Activated CD8-positive, alpha-beta memory T cell treated with anti-CD3 and anti-CD28 coated beads, Interleukin-2, amount 50 U/mL, for 24 hours (primary cell): ENCODE data around the gene TMSB4Y.
A peak's percentile ranks its signal among the peaks of the same experiment; 100 is the strongest.

ENCODE experiments used
- DNase-seq: peaks from one replicate; pipeline ENCODE4 v3.0.0-alpha.2; 2020; ENCODE audit errors: extremely low read depth

Gene TMSB4Y

DNA sequence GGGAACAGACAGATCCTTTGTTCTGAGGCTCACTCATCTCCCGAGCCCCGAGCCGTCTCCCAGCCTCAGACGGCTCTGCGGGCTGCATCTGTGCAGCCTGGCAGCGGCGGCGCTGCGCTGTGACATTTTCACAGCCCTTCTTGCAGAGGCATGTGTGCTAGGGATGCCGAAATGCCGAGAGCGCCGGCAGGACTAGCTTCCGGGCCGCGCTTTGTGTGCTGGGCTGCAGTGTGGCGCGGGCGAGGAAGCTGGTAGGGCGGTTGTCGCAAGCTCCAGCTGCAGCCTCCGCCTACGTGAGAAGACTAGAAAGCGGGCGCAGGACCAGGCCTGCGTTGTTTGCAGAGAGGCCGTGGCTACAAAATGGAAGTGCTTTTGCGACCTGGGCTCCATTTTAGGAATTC, at the start of gene TMSB4Y:
Gene TMSB4Y, plus strand, starts transcription at position 332 of the 401 bp plus-strand sequence.
- peak; percentile 25 for DNase-seq

DNA sequence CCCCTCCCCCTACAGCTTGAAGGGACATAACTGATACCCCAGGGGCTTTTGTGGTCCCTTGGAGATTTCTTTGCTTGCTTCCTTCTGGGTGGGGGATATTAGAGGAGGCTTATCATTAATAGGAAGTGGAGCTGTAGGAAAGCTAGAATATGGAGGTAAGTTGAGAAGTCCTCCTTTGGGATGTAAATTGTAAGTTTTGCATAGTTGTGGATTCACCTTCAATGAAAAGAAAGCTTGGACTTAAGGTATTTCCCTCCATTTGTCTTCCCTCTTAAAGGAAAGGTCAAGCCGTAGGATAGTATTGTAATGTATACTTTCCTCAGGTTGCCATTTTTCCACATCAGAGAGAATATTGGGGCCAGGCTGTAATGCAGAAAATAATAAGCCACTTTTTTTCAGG, 39.5 kb upstream of the TMSB4Y start:
- no peak for DNase-seq

DNA sequence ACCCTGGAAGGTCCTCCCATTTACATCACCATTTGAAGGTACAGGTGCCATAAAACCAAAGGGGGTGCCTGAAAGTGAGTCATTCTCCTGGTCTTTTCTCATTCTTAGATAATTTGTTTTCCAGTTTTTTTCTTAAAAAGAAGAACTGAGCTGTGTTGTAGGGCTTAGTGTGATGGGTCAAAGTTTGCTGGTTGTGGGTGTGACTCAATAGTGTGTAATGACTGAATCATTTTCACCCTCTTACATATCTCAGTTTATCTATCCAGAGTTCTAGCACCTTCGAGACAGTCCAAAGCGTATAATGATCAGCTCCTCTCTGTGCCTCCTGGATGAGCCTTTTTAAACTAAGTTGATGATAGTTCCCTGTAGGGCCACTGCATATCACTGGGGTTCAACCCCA, 32.6 kb upstream of the TMSB4Y start:
- DNase-seq, result no peak

DNA sequence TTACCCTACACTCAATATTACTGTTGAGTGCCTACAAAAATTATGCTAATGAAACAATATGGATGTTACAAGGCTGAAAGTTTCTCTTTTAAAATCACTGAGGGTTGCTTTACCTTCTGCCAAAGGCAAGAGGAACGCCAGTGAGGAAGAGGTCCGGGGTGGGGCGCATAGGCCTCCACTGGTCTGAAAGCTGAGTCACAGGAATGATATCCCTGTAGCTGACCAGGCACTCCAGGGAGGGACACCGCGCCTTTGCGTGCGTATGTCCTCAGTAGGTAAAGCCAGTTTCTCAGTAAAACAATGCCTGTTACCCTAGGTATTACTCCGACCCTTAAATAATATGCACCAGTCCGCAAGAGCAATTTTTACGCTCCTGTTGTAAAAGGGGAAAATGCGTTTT, 1.4 kb upstream of the TMSB4Y start:
- no peak for DNase-seq

DNA sequence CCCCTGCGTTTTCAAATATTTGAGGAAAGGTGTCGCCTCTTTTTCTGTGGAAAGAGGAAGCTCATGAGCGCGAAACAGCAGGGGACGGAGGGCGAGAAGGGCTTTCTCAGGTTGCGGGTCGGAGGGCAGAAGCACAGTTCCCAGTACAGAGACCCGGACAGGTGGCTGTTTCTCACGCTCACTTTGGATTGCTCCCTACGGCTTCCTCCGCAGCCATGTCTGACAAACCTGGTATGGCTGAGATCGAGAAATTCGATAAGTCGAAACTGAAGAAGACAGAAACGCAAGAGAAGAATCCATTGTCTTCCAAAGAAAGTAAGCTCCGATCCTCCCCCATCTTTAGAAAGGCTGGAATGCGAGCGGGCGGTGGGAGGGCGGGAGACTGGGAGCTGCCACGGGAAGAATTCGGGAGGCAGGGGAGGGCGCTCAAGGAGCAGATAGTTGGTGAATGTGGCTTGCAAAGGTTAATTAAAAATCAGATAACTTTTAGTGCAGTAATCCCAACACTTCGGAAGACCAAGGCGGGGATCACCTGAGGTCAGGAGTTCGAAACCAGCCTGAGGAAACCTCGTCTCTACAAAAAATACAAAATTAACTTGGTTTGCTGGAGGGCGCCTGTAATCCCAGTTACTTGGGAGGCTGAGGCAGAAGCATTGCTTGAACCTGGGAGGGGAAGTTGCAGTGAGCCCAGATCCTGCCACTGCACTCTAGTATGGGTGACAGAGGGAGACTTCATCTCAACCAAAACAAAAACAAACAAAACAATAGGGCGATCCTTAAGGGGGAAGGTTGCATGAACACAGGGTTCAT, 627 bp downstream of the TMSB4Y start:
- no peak for DNase-seq

DNA sequence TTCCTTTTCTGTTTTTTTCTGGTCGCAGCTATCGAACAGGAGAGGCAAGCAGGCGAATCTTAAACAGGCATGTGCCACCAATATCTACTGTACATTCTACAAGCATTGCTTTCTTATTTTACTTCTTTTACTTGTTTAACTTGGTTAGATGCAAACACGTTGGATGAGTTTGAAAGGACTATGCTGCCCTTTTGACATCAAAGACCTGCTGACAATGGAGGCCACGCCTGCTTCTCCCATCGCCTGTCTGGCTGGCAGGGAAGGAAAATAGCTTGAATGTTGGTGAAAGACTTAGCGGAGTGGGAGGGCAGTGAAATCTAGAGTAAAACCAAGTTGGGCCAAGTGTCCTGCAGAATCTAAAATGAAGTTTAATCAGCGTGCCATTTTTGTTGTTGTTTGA, 1.5 kb downstream of the TMSB4Y start:
- DNase-seq, result no peak

DNA sequence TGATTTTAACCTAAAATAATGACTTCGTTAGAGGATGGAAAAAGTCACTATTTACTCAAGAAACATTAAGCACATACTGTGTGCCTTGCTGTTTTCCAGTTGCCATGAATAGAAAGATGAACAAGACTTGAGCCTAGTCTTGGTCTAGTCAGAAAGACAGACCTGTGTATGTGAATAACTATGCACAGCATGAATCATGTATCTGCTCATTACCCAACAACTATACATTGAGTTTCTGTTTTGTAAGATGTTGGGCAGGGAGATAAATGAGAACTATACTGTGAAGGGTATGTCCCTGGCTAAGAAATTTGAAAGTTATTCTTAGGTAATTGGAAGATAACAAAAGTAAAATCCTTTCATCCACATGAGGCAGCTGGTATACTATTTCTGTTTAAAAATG, 4.3 kb downstream of the TMSB4Y start:
- DNase-seq, result no peak

DNA sequence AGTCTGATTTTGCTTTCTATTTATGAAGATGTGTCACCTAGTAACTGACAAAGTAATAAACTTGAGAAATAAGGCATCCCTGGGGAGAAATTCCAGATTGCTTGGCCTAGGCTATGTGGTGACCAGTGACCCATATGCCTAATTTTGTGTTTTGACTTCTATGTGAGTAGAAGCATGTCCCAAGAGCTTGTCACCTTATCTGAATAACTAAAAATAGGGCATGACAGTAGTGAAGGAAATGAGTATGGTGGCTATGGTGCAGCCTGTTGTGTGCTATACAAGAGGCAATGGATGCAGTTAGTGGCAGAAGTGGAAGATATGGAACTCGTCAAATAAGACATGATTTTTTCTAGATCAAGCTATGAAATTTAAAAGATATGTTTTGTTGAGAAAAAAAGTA, 15.3 kb downstream of the TMSB4Y start:
- DNase-seq, result no peak

DNA sequence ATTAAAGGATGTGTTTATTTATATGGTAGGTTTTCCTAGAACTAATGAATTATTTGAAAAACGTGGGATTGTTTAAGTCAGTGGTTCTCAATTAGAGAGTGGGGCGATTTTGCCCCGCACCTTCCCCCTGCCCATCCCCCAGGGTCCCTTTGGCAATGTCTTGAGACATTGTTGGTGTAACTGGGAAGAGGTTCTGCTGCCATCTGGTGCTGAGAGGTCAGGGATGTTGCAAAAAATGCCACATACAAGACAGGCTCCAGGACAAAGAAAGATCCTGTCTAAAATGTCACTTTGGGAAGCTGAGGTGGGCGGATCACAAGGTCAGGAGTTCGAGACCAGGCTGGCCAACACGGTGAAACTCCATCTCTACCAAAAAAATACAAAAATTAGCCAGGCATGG, 25.8 kb downstream of the TMSB4Y start:
- DNase-seq, result no peak

DNA sequence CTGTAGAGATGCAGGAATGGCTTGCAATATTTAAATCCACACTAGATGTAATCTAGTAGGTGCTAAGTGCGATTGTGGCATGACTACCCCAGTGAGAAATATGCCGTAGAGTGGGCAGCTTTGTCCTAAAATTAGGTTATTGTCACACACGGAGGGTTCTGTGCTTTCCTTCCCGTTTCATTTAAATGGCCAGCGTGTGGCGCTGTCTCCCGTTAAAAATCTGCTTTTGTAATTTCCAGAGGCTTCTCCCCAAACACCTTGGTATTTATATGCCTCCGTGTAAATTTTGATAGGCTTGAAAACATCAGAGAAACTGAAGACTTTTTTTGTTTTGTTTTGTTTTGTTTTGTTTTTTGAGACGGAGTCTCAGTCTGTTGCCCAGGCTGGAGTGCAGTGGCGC, 34.9 kb downstream of the TMSB4Y start:
- no peak for DNase-seq

DNA sequence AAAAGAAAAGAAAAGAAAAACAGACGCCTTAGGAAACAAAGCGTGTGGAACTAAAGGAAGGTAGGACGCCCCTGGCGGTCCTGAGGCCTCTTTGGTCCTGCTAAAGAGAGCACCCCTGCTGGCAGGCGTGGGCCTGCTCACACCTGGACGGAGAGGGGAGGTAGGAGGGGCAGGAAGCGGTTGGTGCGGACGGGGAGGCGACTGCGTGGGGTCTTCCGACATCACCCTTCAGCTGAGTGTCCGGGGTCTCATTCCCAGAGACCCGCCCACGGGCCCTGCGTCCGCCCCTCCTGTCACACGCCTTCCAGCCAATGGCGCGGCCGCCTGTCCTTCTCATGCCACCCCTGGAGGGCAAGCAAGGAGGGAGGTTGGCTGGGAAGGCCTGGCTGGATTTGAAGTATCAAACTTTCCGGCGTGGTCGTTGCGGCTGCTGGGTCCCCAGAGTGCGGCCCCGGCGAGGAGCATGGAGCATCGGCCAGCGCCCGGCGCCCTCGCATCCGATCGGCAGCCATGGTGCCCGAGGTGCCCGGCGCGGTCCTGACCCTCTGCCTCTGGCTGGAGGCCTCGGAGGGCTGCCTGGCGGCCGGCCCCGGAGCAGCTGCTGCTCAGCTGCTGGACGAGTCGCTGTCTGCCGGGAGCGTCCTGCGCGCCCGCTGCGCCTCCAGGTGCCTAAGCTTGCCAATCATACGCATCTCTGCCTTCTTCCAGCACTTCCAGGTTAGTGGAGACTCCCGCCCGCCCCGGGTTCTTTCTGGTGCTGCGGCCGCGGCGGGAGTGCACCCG, 47.8 kb downstream of the TMSB4Y start:
- no peak for DNase-seq

DNA sequence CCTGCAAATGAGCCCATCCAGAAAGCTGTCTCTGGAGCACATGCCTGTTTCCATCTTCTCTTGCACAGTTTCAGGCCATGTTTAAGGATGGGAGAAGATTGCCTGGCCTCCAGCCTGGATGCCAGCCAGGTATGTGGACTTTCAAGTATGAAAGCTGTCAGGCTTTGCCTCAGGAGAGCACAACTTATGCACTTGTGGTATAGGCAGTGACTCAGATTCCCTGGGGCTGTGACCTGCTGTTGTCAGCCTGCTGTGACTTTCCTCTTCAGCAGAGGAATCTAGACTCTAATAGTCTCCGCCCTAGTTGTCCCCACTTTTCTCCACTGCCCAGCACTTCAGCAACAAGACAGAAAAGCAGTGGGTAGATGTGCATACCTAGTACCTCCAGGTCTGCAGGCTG, 51.0 kb downstream of the TMSB4Y start:
- no peak for DNase-seq
